GM11168 (cell line): ENCODE results near the gene ZNF430.

ENCODE experiments used
- in situ Hi-C: fragments of 300-500 bp; cut with MboI; formaldehyde crosslinking; loops from one replicate; pipeline ENCODE4 v1.12.0; 2022; ENCODE audit warnings: low sequenced_read_pairs; ENCODE audit not compliant: unreplicated experiment

Gene ZNF430

GRCh38 chr19:21109116-21109515 is 88.7 kb downstream of the ZNF430 start:
- in situ Hi-C loops = no loop called here
